ENCODE measurements around the gene ROR2.

GRCh38 chr9:91729558-91729842 lies 220.5 kb downstream of the ROR2 start:
- TF ChIP-seq POLR2A (IDR thresholded peaks at IDR 0.05) (no peak), CTCF (IDR thresholded peaks at IDR 0.05) (no peak)

Data from Peyer's patch (tissue), 4 donors.